ENCODE data around the gene MASP2. TPM values are rescaled to one million over a fixed set of nuclear protein-coding genes. Genes with fewer than 3 reads are reported as not detected.

The MASP2 gene
- total and polyA plus RNA-seq, 10 of the 15 experiments (the other 5 are each of a cell fraction or from before 2014, with no cell fraction given), result 0.04 to 0.21 (median 0.06) TPM; not detected in 7

DNA sequence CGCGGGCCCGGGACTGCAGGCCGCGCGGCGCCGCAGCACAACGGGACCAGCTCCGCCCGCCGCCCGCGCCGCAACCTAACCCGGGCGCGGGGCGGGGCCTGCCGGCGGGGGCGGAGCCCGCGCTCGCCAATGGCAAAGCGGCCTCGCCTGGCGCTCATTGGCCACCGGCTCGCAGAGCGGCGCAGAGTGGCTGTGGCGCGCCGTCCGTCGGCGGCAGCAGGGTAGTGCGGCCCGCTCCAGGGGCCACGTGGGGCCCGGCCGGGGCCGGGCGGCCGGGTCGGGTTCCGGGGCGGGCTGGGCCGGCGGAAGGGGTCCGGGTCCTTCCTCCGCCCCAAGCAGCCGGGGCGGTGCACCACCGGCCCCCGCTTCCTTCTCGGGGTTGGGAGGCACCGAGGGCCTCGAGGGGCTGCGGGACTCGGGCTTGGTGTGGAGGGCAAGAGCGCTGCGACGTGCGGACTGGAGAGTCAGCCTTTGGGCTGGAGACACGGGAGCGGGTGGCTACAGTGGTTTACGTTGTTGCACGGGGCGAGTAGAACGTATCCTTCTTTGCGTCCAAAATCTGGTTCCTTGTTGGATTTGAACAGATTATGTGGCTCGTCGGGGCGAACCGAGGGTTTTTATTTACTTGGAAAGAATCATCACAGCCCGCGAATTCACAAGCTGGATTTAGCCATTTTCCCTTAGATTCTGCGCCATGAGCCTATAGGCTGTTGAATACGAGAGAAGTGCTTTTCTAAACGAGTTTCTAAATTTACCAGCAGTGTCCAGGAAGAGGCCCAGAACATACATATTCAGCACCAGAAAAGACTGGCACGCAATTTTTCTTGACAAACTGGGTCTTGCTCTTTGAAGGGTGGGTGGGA is 13.2 kb upstream of the MASP2 start, which contains the start of gene SRM (continued):
- peak; percentile 92 for TF ChIP-seq NFYB (IDR thresholded peaks at IDR 0.05; ENCODE audit: insufficient read depth, low read depth, low read length)
- TF ChIP-seq SMC3 (IDR thresholded peaks at IDR 0.05; ENCODE audit: borderline replicate concordance, low read length), result no peak
- TF ChIP-seq ESRRA (IDR thresholded peaks at IDR 0.05; ENCODE audit: low read length), result no peak
- no peak for TF ChIP-seq LARP7 (IDR thresholded peaks at IDR 0.05)
- no peak for TF ChIP-seq FOXK2 (IDR thresholded peaks at IDR 0.05)
- TF ChIP-seq SMAD1 (IDR thresholded peaks at IDR 0.05; ENCODE audit: low read depth, partially characterized antibody), result no peak
- TF ChIP-seq TCF12 (IDR thresholded peaks at IDR 0.05; ENCODE audit: low read depth, low read length), result no peak
- TF ChIP-seq SREBF1 (IDR thresholded peaks at IDR 0.05; ENCODE audit: low read length), result no peak
- no peak for TF ChIP-seq SIN3A (IDR thresholded peaks at IDR 0.05; ENCODE audit: low read depth, low read length)
- TF ChIP-seq EP300 (IDR thresholded peaks at IDR 0.05; ENCODE audit: borderline replicate concordance in 1 of 2, control insufficient read depth in 1 of 2, low read depth in 2 of 2, low read length in 2 of 2), result no peak
- TF ChIP-seq ASH2L (IDR thresholded peaks at IDR 0.05; ENCODE audit: borderline replicate concordance, low read depth), result no peak
- peak; percentile 47 for TF ChIP-seq RELA (IDR thresholded peaks at IDR 0.05; ENCODE audit: borderline replicate concordance, partially characterized antibody)
- TF ChIP-seq SMARCA5 (IDR thresholded peaks at IDR 0.05), result 0 out of 2 replicates have a peak, but pooled peaks have one; percentile 44
- no peak for TF ChIP-seq POLR2AphosphoS2 (IDR thresholded peaks at IDR 0.05; ENCODE audit: low read depth, low read length)
- TF ChIP-seq HCFC1 (IDR thresholded peaks at IDR 0.05; ENCODE audit: low read length), result peak; percentile 42
- no peak for TF ChIP-seq SUZ12 (IDR thresholded peaks at IDR 0.05; ENCODE audit: unreplicated experiment)
- no peak for TF ChIP-seq JUND (IDR thresholded peaks at IDR 0.05; ENCODE audit: low read depth, low read length)
- TF ChIP-seq, protein P1, sequence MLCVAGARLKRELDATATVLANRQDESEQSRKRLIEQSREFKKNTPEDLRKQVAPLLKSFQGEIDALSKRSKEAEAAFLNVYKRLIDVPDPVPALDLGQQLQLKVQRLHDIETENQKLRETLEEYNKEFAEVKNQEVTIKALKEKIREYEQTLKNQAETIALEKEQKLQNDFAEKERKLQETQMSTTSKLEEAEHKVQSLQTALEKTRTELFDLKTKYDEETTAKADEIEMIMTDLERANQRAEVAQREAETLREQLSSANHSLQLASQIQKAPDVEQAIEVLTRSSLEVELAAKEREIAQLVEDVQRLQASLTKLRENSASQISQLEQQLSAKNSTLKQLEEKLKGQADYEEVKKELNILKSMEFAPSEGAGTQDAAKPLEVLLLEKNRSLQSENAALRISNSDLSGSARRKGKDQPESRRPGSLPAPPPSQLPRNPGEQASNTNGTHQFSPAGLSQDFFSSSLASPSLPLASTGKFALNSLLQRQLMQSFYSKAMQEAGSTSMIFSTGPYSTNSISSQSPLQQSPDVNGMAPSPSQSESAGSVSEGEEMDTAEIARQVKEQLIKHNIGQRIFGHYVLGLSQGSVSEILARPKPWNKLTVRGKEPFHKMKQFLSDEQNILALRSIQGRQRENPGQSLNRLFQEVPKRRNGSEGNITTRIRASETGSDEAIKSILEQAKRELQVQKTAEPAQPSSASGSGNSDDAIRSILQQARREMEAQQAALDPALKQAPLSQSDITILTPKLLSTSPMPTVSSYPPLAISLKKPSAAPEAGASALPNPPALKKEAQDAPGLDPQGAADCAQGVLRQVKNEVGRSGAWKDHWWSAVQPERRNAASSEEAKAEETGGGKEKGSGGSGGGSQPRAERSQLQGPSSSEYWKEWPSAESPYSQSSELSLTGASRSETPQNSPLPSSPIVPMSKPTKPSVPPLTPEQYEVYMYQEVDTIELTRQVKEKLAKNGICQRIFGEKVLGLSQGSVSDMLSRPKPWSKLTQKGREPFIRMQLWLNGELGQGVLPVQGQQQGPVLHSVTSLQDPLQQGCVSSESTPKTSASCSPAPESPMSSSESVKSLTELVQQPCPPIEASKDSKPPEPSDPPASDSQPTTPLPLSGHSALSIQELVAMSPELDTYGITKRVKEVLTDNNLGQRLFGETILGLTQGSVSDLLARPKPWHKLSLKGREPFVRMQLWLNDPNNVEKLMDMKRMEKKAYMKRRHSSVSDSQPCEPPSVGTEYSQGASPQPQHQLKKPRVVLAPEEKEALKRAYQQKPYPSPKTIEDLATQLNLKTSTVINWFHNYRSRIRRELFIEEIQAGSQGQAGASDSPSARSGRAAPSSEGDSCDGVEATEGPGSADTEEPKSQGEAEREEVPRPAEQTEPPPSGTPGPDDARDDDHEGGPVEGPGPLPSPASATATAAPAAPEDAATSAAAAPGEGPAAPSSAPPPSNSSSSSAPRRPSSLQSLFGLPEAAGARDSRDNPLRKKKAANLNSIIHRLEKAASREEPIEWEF (IDR thresholded peaks at IDR 0.05; ENCODE audit: insufficient replicate concordance, low read depth, low read length), result no peak
- TF ChIP-seq IKZF2 (IDR thresholded peaks at IDR 0.05), result no peak
- TF ChIP-seq, protein P2, sequence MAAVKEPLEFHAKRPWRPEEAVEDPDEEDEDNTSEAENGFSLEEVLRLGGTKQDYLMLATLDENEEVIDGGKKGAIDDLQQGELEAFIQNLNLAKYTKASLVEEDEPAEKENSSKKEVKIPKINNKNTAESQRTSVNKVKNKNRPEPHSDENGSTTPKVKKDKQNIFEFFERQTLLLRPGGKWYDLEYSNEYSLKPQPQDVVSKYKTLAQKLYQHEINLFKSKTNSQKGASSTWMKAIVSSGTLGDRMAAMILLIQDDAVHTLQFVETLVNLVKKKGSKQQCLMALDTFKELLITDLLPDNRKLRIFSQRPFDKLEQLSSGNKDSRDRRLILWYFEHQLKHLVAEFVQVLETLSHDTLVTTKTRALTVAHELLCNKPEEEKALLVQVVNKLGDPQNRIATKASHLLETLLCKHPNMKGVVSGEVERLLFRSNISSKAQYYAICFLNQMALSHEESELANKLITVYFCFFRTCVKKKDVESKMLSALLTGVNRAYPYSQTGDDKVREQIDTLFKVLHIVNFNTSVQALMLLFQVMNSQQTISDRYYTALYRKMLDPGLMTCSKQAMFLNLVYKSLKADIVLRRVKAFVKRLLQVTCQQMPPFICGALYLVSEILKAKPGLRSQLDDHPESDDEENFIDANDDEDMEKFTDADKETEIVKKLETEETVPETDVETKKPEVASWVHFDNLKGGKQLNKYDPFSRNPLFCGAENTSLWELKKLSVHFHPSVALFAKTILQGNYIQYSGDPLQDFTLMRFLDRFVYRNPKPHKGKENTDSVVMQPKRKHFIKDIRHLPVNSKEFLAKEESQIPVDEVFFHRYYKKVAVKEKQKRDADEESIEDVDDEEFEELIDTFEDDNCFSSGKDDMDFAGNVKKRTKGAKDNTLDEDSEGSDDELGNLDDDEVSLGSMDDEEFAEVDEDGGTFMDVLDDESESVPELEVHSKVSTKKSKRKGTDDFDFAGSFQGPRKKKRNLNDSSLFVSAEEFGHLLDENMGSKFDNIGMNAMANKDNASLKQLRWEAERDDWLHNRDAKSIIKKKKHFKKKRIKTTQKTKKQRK (IDR thresholded peaks at IDR 0.05; ENCODE audit: low read depth, low read length), result no peak
- no peak for TF ChIP-seq NRF1 (conservative IDR thresholded peaks at IDR 0.05; ENCODE audit: low read depth, low read length)
- TF ChIP-seq TAF1 (IDR thresholded peaks at IDR 0.05; ENCODE audit: borderline replicate concordance, low read depth, low read length), result peak; percentile 62; the same call in 1 of the 2 replicates

Data from GM12878 (cell line).